H1 (cell line): ENCODE data around the gene WRAP73. TPM values are rescaled to one million over a fixed set of nuclear protein-coding genes. Genes with fewer than 3 reads are reported as not detected.

ENCODE experiments used
- CTCF ChIA-PET: fragments of 300-600 bp; sonication (Branson Sonifier 250); formaldehyde crosslinking; loops from one replicate; lab custom pipeline; 2021; ENCODE audit not compliant: partially characterized antibody; lab: Charles Lee
- POLR2A ChIA-PET: fragments of 300-600 bp; sonication (Branson Sonifier 250); formaldehyde crosslinking; loops from one replicate; lab custom pipeline; 2021; ENCODE audit warnings: inconsistent platforms; ENCODE audit not compliant: partially characterized antibody; lab: Charles Lee
- DNase-seq, 2 experiments: peaks; one replicate each; pipeline versions ENCODE4 v3.0.0 to v3.0.0-alpha.2; 2010 to 2022; ENCODE audit warnings: low spot score in 2 of 2, low read depth in 1 of 2, mixed read lengths in 1 of 2
- FAIRE-seq: peaks from 2 replicates; lab custom pipeline; 2011; peaks lifted over from hg19 to GRCh38; lab: Jason Lieb, UNC
- H2AFZ ChIP-seq: 2 replicates; pipeline ENCODE4 v1.8.1; 2012; ENCODE audit warnings: low read length, inconsistent platforms
- H2AK5ac ChIP-seq: 2 replicates; pipeline ENCODE4 v1.6.1; 2013; ENCODE audit warnings: low read depth, low read length
- H2BK120ac ChIP-seq: replicated peaks from 2 replicates; pipeline ENCODE3; 2013; ENCODE audit warnings: low read depth, low read length, inconsistent platforms
- H2BK12ac ChIP-seq: 2 replicates; pipeline ENCODE4 v1.6.1; 2013; ENCODE audit warnings: low read depth, low read length
- H2BK15ac ChIP-seq: 2 replicates; pipeline ENCODE4 v1.6.1; 2013; ENCODE audit warnings: low read length
- H2BK20ac ChIP-seq: 2 replicates; pipeline ENCODE4 v1.6.1; 2013; ENCODE audit warnings: low read length
- H2BK5ac ChIP-seq: 2 replicates; pipeline ENCODE4 v1.6.1; 2013; ENCODE audit warnings: low read depth, low read length
- H3K14ac ChIP-seq: 2 replicates; pipeline ENCODE4 v1.6.1; 2013; ENCODE audit warnings: inconsistent platforms; ENCODE audit not compliant: insufficient read length
- H3K18ac ChIP-seq: 2 replicates; pipeline ENCODE4 v1.6.1; 2013; ENCODE audit warnings: low read length; ENCODE audit errors: extremely low read depth
- H3K23ac ChIP-seq: 2 replicates; pipeline ENCODE4 v1.6.1; 2013; ENCODE audit warnings: inconsistent platforms; ENCODE audit not compliant: insufficient read length
- H3K23me2 ChIP-seq: 2 replicates; pipeline ENCODE4 v1.6.1; 2013; ENCODE audit warnings: low read depth, low read length
- H3K27ac ChIP-seq: 2 replicates; pipeline ENCODE4 v1.6.1; 2011; ENCODE audit warnings: low read depth, low read length, inconsistent platforms
- H3K27me3 ChIP-seq, 4 experiments: replicated peaks in 1 of 4; 1 replicate in 1 of 4; 2 replicates in 3 of 4; pipeline versions ENCODE4 v1.6.1 to v1.8.1; 2011 to 2013; ENCODE audit warnings: low read length in 3 of 4, mild to moderate bottlenecking in 3 of 4, inconsistent platforms in 2 of 4, mixed read lengths in 2 of 4, moderate library complexity in 1 of 4; ENCODE audit not compliant: control insufficient read depth in 3 of 4, insufficient read depth in 3 of 4; ENCODE audit errors: extremely low read depth in 1 of 4
- H3K36me3 ChIP-seq, 4 experiments: 2 replicates each; pipeline versions ENCODE4 v1.6.1 to v1.8.1; 2011 to 2013; ENCODE audit warnings: mild to moderate bottlenecking in 4 of 4, low read length in 3 of 4, moderate library complexity in 2 of 4, control low read depth in 1 of 4, inconsistent platforms in 1 of 4; ENCODE audit not compliant: insufficient read depth in 4 of 4, control insufficient read depth in 2 of 4
- H3K4ac ChIP-seq: replicated peaks from 2 replicates; pipeline ENCODE3; 2013; ENCODE audit warnings: low read length, low read depth, mixed read lengths, inconsistent platforms; ENCODE audit not compliant: insufficient read length
- H3K4me1 ChIP-seq, 4 experiments: replicated peaks in 1 of 4; 1 replicate in 1 of 4; 2 replicates in 3 of 4; pipeline versions ENCODE4 v1.6.1 to v1.8.1; 2011 to 2013; ENCODE audit warnings: low read length in 3 of 4, inconsistent platforms in 2 of 4, mixed read lengths in 1 of 4; ENCODE audit not compliant: insufficient read depth in 4 of 4, control insufficient read depth in 3 of 4
- H3K4me2 ChIP-seq, 2 experiments: 2 replicates each; pipeline versions ENCODE4 v1.6.1 to v1.8.1; 2011 to 2013; ENCODE audit warnings: low read depth in 2 of 2, low read length in 2 of 2, control low read depth in 1 of 2, inconsistent platforms in 1 of 2, mild to moderate bottlenecking in 1 of 2; ENCODE audit not compliant: insufficient read depth in 1 of 2
- H3K4me3 ChIP-seq, 4 experiments: fragments of 200-600, 300-600 bp in 1 of 4; sonication (generic), shearing (Covaris generic), sonication (Bioruptor Twin) in 1 of 4; 2 replicates each; pipeline versions ENCODE4 v1.5.1 to v1.8.1; 2011 to 2016; ENCODE audit warnings: low read length in 4 of 4, low read depth in 3 of 4, control low read depth in 2 of 4, inconsistent platforms in 2 of 4, mild to moderate bottlenecking in 2 of 4, mixed read lengths in 1 of 4, moderate library complexity in 1 of 4; ENCODE audit not compliant: insufficient read depth in 2 of 4; ENCODE audit errors: extremely low read depth in 1 of 4
- H3K56ac ChIP-seq: replicated peaks from 2 replicates; pipeline ENCODE3; 2013; ENCODE audit warnings: low read depth, mild to moderate bottlenecking, mixed read lengths, low read length, inconsistent platforms; ENCODE audit not compliant: insufficient read length
- H3K79me1 ChIP-seq: 2 replicates; pipeline ENCODE4 v1.6.1; 2013; ENCODE audit warnings: low read depth, low read length, control low read depth
- H3K79me2 ChIP-seq, 2 experiments: 2 replicates each; pipeline versions ENCODE4 v1.6.1 to v1.8.1; 2012 to 2013; ENCODE audit warnings: low read length in 2 of 2, mild to moderate bottlenecking in 2 of 2, inconsistent platforms in 1 of 2; ENCODE audit not compliant: insufficient read depth in 2 of 2, control insufficient read depth in 1 of 2
- H3K9ac ChIP-seq, 4 experiments: replicated peaks in 1 of 4; 1 replicate in 1 of 4; 2 replicates in 3 of 4; pipeline versions ENCODE4 v1.6.1 to v1.8.1; 2011 to 2013; ENCODE audit warnings: low read depth in 3 of 4, low read length in 3 of 4, control low read depth in 2 of 4, mild to moderate bottlenecking in 2 of 4, moderate library complexity in 2 of 4, inconsistent platforms in 1 of 4; ENCODE audit errors: extremely low read depth in 1 of 4
- H3K9me3 ChIP-seq, 2 experiments: 2 replicates each; pipeline versions ENCODE4 v1.6.1 to v1.8.1; 2012 to 2013; ENCODE audit warnings: mild to moderate bottlenecking in 2 of 2, moderate library complexity in 2 of 2, control low read depth in 1 of 2, inconsistent platforms in 1 of 2, low read depth in 1 of 2, low read length in 1 of 2, mixed read lengths in 1 of 2; ENCODE audit not compliant: insufficient read depth in 2 of 2
- H4K20me1 ChIP-seq, 2 experiments: replicated peaks in 1 of 2; 2 replicates each; pipeline versions ENCODE3 to v1.8.1; 2011 to 2013; ENCODE audit warnings: inconsistent platforms in 2 of 2, low read length in 2 of 2, mild to moderate bottlenecking in 1 of 2; ENCODE audit not compliant: insufficient read depth in 2 of 2, control insufficient read depth in 1 of 2
- H4K5ac ChIP-seq: 2 replicates; pipeline ENCODE4 v1.6.1; 2013; ENCODE audit warnings: low read length, low read depth, mixed read lengths, inconsistent platforms; ENCODE audit not compliant: insufficient read length
- H4K8ac ChIP-seq: 2 replicates; pipeline ENCODE4 v1.8.0; 2013; ENCODE audit warnings: mild to moderate bottlenecking, moderate library complexity, low read length, inconsistent platforms; ENCODE audit not compliant: insufficient read depth; ENCODE audit errors: extremely low read depth
- H4K91ac ChIP-seq: replicated peaks from 2 replicates; pipeline ENCODE3; 2013; ENCODE audit warnings: low read length, mixed read lengths, inconsistent platforms; ENCODE audit not compliant: insufficient read length
- ATF2 ChIP-seq: IDR thresholded peaks from 2 replicates; pipeline ENCODE4 v1.6.1; 2012; ENCODE audit warnings: low read length, inconsistent platforms
- CBX8 ChIP-seq: fragments of 300-800, 300-1000 bp; sonication (generic); IDR thresholded peaks from 2 replicates; pipeline ENCODE4 v1.7.1; 2016; ENCODE audit warnings: low read depth, low read length, borderline replicate concordance
- CHD1 ChIP-seq: IDR thresholded peaks from 2 replicates; pipeline ENCODE4 v1.6.1; 2012; ENCODE audit warnings: low read depth, low read length, improper control_type of control experiment
- EGR1 ChIP-seq: IDR thresholded peaks from 2 replicates; pipeline ENCODE4 v1.6.1; 2011; ENCODE audit warnings: low read depth, low read length, borderline replicate concordance
- EZH2 ChIP-seq: fragments of 200-600 bp; sonication (generic); IDR thresholded peaks from 2 replicates; pipeline ENCODE4 v1.7.1; 2012; ENCODE audit warnings: low read depth, mild to moderate bottlenecking, moderate library complexity, low read length, inconsistent platforms; ENCODE audit not compliant: severe bottlenecking
- HDAC2 ChIP-seq, 2 experiments: fragments of 300-600 bp in 1 of 2; sonication (generic) in 1 of 2; IDR thresholded peaks; 2 replicates each; pipeline ENCODE4 v1.6.1; 2011 to 2012; ENCODE audit warnings: low read depth in 2 of 2, low read length in 2 of 2, mild to moderate bottlenecking in 2 of 2, moderate library complexity in 2 of 2, borderline replicate concordance in 1 of 2, inconsistent platforms in 1 of 2
- RAD21 ChIP-seq, 2 experiments: IDR thresholded peaks in 1 of 2; conservative IDR thresholded peaks in 1 of 2; 2 replicates each; pipeline ENCODE4 v1.6.1; 2011; ENCODE audit warnings: low read depth in 2 of 2, low read length in 2 of 2, improper control_type of control experiment in 1 of 2, inconsistent platforms in 1 of 2, mild to moderate bottlenecking in 1 of 2, moderate library complexity in 1 of 2
- TAF7 ChIP-seq: optimal IDR thresholded peaks from 2 replicates; pipeline ENCODE3; 2011; ENCODE audit warnings: low read depth, mild to moderate bottlenecking, inconsistent platforms, low read length, moderate library complexity, borderline replicate concordance
- WGBS, 2 experiments: shearing (Covaris generic) in 1 of 2; methylation state at CpG; one replicate each; pipeline versions ENCODE4 v1.1.6 to v1.1.7; 2013 to 2015; ENCODE audit warnings: low lambda C conversion rate in 2 of 2, mixed read lengths in 2 of 2, inconsistent platforms in 1 of 2, low coverage in 1 of 2, missing lambda C conversion rate in 1 of 2; ENCODE audit not compliant: insufficient replicate concordance in 2 of 2, insufficient coverage in 1 of 2, insufficient read length in 1 of 2; ENCODE audit errors: extremely low coverage in 1 of 2, missing lambda C conversion rate in 1 of 2; 5-methylcytosine and 5-hydroxymethylcytosine counted together
- polyA plus RNA-seq, 7 experiments: library from polyadenylated mRNA; depleted of rRNA in 3 of 7; stranded (reverse) in 5 of 7; unstranded in 2 of 7; fragments of >200 nt in 5 of 7; fragments of 200-250 nt in 2 of 7; gene quantifications; 1 replicate in 5 of 7; 2 replicates in 1 of 7; 4 replicates in 1 of 7; pipeline versions ENCODE4 v1.2.1 to v1.2.3, GENCODE V29; 2011 to 2013; ENCODE audit warnings: missing spikeins in 2 of 7, mixed read lengths in 2 of 7
- total RNA-seq: library from RNA; stranded (reverse); fragmentation: NEBNext Ultra II Directional; extraction: Animal tissue kit (Norgen Biotek cat#: 25700); gene quantifications from 2 replicates; pipeline ENCODE4 v1.2.1, GENCODE V29; 2021

WRAP73 gene
- total and polyA plus RNA-seq, 2 of the 8 experiments (the other 6 are each of a cell fraction or from before 2014, with no cell fraction given): 30.3 to 50.7 TPM

DNA sequence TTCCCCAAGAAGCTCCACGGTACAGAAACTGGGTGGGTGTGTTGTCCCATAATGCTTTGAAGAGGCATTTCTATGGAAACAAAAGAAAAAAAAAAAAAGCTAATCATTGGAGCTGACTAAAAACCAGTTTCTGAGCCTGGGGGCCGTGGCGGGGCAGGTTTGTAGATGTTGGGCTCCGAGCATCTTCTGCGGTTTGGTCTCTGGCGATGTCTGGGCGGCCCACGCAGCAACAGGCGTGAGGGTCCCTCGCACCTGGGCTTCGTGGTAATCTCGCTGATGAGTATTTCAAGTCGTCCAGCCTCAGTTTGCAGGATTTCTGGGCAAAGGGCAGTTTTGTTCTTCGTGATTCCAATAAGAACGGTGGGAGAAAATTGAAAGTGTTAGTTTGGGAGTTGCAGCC, 9.2 kb upstream of the WRAP73 start:
- H3K4ac ChIP-seq: no peak overlapping the region
- no peaks in the 10 kb centered on the region for H4K20me1 ChIP-seq
- no peak overlapping the region for H3K27ac ChIP-seq
- FAIRE-seq (no peak), DNase-seq (no peak)
- H2BK20ac ChIP-seq: no peak overlapping the region
- no peak overlapping the region for H4K91ac ChIP-seq
- no peak overlapping the region for H3K14ac ChIP-seq
- peaks cover 0 to 6% (median 0%) of the 10 kb centered on the region in 4 experiments; a peak in 2 of 7 replicates for H3K4me1 ChIP-seq
- no peak overlapping the region for H2BK120ac ChIP-seq
- no peak overlapping the region for H2BK15ac ChIP-seq
- no peaks in the 10 kb centered on the region for H3K36me3 ChIP-seq
- no peak overlapping the region for H4K5ac ChIP-seq
- H3K27me3 ChIP-seq: peaks cover 8 to 36% (median 25%) of the 10 kb centered on the region in 4 experiments
- no peak overlapping the region for H3K23ac ChIP-seq
- no peaks in the 10 kb centered on the region for H3K79me1 ChIP-seq
- no peak overlapping the region for H3K4me2 ChIP-seq
- no peak overlapping the region for H4K8ac ChIP-seq
- no peak overlapping the region for H2BK12ac ChIP-seq
- no peaks in the 10 kb centered on the region for H3K9me3 ChIP-seq
- no peak overlapping the region for H2AK5ac ChIP-seq
- H3K18ac ChIP-seq: no peak overlapping the region
- ChIA-PET POLR2A (interaction anchor here (0.6 kb wide), 1 partner anchor 241 kb away, joined by 3 read pairs; no protein-coding TSS in a partner anchor), CTCF (interaction anchor here (1.4 kb wide), 2 partner anchors 12 to 64 kb away, joined by 3 read pairs; no protein-coding TSS in a partner anchor)
- no peaks in the 10 kb centered on the region for H3K79me2 ChIP-seq
- H2AFZ ChIP-seq: no peak overlapping the region
- no peak overlapping the region for H2BK5ac ChIP-seq
- H3K23me2 ChIP-seq: no peaks in the 10 kb centered on the region
- H3K9ac ChIP-seq: no peak overlapping the region
- no peak overlapping the region for H3K4me3 ChIP-seq
- H3K56ac ChIP-seq: no peak overlapping the region
- 85% methylated on average over 15 of the region's 15 CpGs; no CpG with 5 or more reads in 1 of the 2 experiments for WGBS, 2 experiments
- TF ChIP-seq EZH2 (no peak), HDAC2 (IDR thresholded peaks at IDR 0.05; ENCODE audit: borderline replicate concordance in 1 of 2, low read depth in 2 of 2, low read length in 2 of 2) (no peak), RAD21 (IDR thresholded peaks at IDR 0.05 in 1 of 2, conservative IDR thresholded peaks at IDR 0.05 in 1 of 2; ENCODE audit: low read depth in 2 of 2, low read length in 2 of 2) (no peak), CBX8 (no peak), EGR1 (no peak), CHD1 (no peak), TAF7 (no peak), ATF2 (no peak)
